ENCODE measurements around the gene VPS51. TPM values are rescaled to one million over a fixed set of nuclear protein-coding genes. Genes with fewer than 3 reads are reported as not detected.

VPS51 gene
- total and polyA plus RNA-seq, 9 of the 15 experiments (the other 6 are each of a cell fraction or from before 2014, with no cell fraction given) = 1.8 to 143 (median 46.8) TPM

GRCh38 chr11:65116370-65117205 is 20.6 kb downstream of the VPS51 start (continued):
- TF ChIP-seq EWSR1 (IDR thresholded peaks at IDR 0.05; ENCODE audit: borderline replicate concordance, low read depth, partially characterized antibody) = no peak
- no peak for TF ChIP-seq NFXL1 (CRISPR knock-in tag; IDR thresholded peaks at IDR 0.05)
- peak; percentile 95 for TF ChIP-seq FOXP4 (CRISPR knock-in tag; IDR thresholded peaks at IDR 0.05; ENCODE audit: borderline replicate concordance)
- no peak for TF ChIP-seq ZNF354B (CRISPR knock-in tag; IDR thresholded peaks at IDR 0.05)
- no peak for TF ChIP-seq SIX5 (IDR thresholded peaks at IDR 0.05; ENCODE audit: borderline replicate concordance in 1 of 2, insufficient read depth in 1 of 2, low read depth in 1 of 2, low read length in 2 of 2)
- TF ChIP-seq ZBTB33 (CRISPR knock-in tag; IDR thresholded peaks at IDR 0.05) = peak; percentile 14
- TF ChIP-seq BDP1 (IDR thresholded peaks at IDR 0.05; ENCODE audit: insufficient read depth, insufficient read length) = no peak
- TF ChIP-seq BRCA1 (IDR thresholded peaks at IDR 0.05) = no peak
- no peak for TF ChIP-seq BRCA1 (CRISPR knock-in tag; IDR thresholded peaks at IDR 0.05)
- TF ChIP-seq ATF2 (CRISPR knock-in tag; IDR thresholded peaks at IDR 0.05) = no peak
- TF ChIP-seq LEF1 (IDR thresholded peaks at IDR 0.05) = no peak
- no peak for TF ChIP-seq PHF21A (IDR thresholded peaks at IDR 0.05; ENCODE audit: borderline replicate concordance, low read depth)
- no peak for TF ChIP-seq NONO (IDR thresholded peaks at IDR 0.05; ENCODE audit: low read depth in 2 of 2, low read length in 1 of 2)
- 0 out of 2 replicates have a peak, but pooled peaks have one; percentile 4 for TF ChIP-seq CREM (IDR thresholded peaks at IDR 0.05; ENCODE audit: low read depth)
- no peak for TF ChIP-seq CREBBP (IDR thresholded peaks at IDR 0.05; ENCODE audit: low read depth, low read length)
- no peak for TF ChIP-seq ZNF124 (CRISPR knock-in tag; IDR thresholded peaks at IDR 0.05)
- no peak for TF ChIP-seq SAP30 (IDR thresholded peaks at IDR 0.05; ENCODE audit: borderline replicate concordance, insufficient read depth, low read depth, low read length, poor library complexity, severe bottlenecking)
- no peak for TF ChIP-seq GTF2F1 (IDR thresholded peaks at IDR 0.05; ENCODE audit: low read depth, low read length)
- no peak for TF ChIP-seq SREBF2 (CRISPR knock-in tag; IDR thresholded peaks at IDR 0.05)
- TF ChIP-seq NR2F6 (CRISPR knock-in tag; IDR thresholded peaks at IDR 0.05) = no peak
- TF ChIP-seq HMG20B (CRISPR knock-in tag; IDR thresholded peaks at IDR 0.05) = 0 out of 2 replicates have a peak, but pooled peaks have one; percentile 33
- TF ChIP-seq DPF2 (IDR thresholded peaks at IDR 0.05) = no peak
- no peak for TF ChIP-seq FOXA3 (CRISPR knock-in tag; conservative IDR thresholded peaks at IDR 0.05 in 1 of 2, IDR thresholded peaks at IDR 0.05 in 1 of 2)
- TF ChIP-seq KDM1A (IDR thresholded peaks at IDR 0.05) = no peak
- no peak for TF ChIP-seq ZNF239 (CRISPR knock-in tag; IDR thresholded peaks at IDR 0.05)

Measured in K562 (cell line).